ENCODE measurements around the gene FAM222B.

The FAM222B gene

DNA sequence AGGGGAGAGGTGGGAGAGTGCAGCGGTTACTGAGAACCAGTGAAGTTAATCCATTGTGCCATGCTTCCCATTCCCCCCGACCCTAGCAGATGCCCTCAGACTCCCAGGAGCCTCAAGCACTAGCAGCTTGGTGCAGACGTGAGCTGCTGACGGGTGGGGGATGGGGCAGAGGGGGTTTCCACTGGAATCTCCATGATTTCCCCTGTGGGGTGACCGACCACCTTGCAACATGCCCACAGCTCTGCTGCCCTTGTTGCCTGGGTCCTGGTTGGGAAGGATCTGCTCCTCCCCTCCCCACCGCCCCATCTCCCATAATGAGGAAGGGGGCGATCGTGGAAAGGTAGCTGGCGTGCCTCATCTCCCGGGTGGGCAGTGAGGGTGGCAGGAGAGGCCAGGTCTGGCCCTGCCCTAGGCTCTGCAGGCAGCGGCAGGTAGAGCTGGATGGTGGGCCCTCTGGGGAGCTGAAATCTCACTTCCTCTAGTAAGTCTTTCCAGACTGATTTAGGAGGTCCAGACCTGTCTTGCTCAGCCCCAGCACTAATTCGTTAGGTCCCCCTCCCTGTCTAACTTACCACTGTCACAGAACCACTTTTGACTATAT is 45.4 kb upstream of the FAM222B start:
- DNase-seq, result no peak
- TF ChIP-seq, protein P1, sequence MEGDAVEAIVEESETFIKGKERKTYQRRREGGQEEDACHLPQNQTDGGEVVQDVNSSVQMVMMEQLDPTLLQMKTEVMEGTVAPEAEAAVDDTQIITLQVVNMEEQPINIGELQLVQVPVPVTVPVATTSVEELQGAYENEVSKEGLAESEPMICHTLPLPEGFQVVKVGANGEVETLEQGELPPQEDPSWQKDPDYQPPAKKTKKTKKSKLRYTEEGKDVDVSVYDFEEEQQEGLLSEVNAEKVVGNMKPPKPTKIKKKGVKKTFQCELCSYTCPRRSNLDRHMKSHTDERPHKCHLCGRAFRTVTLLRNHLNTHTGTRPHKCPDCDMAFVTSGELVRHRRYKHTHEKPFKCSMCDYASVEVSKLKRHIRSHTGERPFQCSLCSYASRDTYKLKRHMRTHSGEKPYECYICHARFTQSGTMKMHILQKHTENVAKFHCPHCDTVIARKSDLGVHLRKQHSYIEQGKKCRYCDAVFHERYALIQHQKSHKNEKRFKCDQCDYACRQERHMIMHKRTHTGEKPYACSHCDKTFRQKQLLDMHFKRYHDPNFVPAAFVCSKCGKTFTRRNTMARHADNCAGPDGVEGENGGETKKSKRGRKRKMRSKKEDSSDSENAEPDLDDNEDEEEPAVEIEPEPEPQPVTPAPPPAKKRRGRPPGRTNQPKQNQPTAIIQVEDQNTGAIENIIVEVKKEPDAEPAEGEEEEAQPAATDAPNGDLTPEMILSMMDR (IDR thresholded peaks at IDR 0.05; ENCODE audit: low read depth, low read length), result no peak
- H3K27me3 ChIP-seq (ENCODE audit: insufficient read depth, low read depth, severe bottlenecking), result no peaks in the 10 kb centered on the region
- H3K4me3 ChIP-seq (ENCODE audit: low read depth, low read length), result no peak overlapping the region
- H3K36me3 ChIP-seq, result peaks cover 12% of the 10 kb centered on the region
- H3K27ac ChIP-seq, result no peak overlapping the region
- H3K9me3 ChIP-seq (ENCODE audit: severe bottlenecking), result no peaks in the 10 kb centered on the region

DNA sequence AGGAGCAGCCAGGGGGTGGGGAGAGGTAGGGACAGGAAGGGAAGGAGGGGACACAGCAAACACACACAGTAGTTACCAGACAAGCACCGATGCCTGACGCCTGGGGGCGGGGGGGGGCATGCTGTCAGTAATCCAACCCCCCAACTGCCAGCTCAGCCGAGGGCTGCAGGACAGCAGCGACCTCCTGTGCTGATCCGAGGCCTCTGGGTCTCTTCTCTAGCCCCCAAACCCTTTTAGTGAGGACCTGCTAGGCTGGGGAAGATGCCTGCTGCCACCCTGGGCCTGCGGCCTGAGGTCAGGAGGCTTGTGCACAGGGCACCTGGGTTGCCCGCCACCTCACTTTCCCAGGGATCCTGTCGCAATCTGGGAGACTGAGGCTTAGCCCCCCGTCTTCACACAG is 43.4 kb upstream of the FAM222B start:
- TF ChIP-seq, protein P1 (IDR thresholded peaks at IDR 0.05; ENCODE audit: low read depth, low read length), result no peak
- H3K36me3 ChIP-seq, result peaks cover 27% of the 10 kb centered on the region
- DNase-seq, result no peak
- no peak overlapping the region for H3K27ac ChIP-seq
- H3K4me3 ChIP-seq (ENCODE audit: low read depth, low read length), result no peak overlapping the region
- no peaks in the 10 kb centered on the region for H3K27me3 ChIP-seq (ENCODE audit: insufficient read depth, low read depth, severe bottlenecking)
- H3K9me3 ChIP-seq (ENCODE audit: severe bottlenecking), result no peaks in the 10 kb centered on the region

DNA sequence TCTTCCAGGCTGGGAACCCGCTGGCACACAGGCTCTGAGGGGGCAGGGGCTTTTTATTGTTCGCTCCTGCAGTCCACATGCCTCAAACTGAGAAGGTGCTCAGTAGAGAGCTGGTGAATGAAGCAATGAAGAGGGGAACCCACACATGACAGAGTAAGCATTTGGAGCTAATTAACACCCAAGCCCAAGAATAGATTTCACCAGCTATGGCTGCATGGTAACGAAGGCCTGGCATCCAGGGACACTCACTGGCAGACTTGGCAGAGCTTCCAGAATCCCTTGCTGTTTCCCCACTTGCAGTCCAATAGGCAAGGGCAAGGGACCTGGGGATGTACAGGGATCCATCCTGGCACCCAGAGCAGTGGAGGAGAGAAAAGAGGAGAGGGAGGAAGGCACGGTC is 42.8 kb upstream of the FAM222B start:
- no peaks in the 10 kb centered on the region for H3K27me3 ChIP-seq (ENCODE audit: insufficient read depth, low read depth, severe bottlenecking)
- TF ChIP-seq, protein P1 (IDR thresholded peaks at IDR 0.05; ENCODE audit: low read depth, low read length), result no peak
- H3K9me3 ChIP-seq (ENCODE audit: severe bottlenecking), result no peaks in the 10 kb centered on the region
- no peak for DNase-seq
- H3K4me3 ChIP-seq (ENCODE audit: low read depth, low read length), result no peak overlapping the region
- H3K36me3 ChIP-seq, result peaks cover 33% of the 10 kb centered on the region
- H3K27ac ChIP-seq, result no peak overlapping the region

DNA sequence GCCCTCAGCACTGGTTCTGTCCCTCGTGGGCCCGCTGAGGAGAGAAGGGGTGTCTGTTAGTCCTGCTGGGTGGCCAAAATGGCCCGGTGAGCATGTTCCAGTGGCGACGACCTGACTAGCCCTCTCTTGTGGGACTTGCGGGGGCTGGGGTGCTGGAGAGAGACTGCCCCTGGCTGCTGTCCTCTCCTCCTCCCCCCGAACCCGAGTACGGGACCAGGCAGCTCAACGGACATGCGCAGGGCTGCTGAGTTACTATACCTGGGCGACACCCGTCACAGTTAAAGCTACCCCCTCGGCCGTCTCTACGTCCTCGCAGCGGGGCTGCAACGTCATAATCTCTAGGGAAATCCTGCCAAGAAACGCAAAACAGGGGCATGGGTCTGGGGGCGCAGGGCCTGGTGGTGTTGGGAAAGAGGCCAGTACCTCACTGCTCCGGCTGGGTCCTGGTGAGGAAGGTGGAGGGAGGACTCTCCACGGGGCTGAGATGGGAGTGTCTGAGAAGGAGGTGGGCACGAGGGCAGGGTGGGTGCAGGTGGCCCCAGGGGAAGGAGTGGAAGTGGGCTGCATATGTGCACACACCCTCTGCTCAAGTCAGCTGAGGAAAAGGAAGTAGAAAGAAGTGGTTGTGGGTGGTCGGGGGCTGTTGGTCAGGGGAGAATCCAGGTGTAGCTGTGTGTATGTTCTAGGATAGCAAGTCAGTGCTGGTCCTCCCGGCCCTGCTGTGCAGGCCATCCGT is 41.5 kb upstream of the FAM222B start:
- Histone ChIP-seq H3K27ac (no peak overlapping the region), H3K9me3 (ENCODE audit: severe bottlenecking) (no peaks in the 10 kb centered on the region), H3K27me3 (ENCODE audit: insufficient read depth, low read depth, severe bottlenecking) (no peaks in the 10 kb centered on the region), H3K36me3 (peaks cover 44% of the 10 kb centered on the region), H3K4me3 (ENCODE audit: low read depth, low read length) (no peak overlapping the region)
- TF ChIP-seq, protein P1 (IDR thresholded peaks at IDR 0.05; ENCODE audit: low read depth, low read length), result no peak
- no peak for DNase-seq

DNA sequence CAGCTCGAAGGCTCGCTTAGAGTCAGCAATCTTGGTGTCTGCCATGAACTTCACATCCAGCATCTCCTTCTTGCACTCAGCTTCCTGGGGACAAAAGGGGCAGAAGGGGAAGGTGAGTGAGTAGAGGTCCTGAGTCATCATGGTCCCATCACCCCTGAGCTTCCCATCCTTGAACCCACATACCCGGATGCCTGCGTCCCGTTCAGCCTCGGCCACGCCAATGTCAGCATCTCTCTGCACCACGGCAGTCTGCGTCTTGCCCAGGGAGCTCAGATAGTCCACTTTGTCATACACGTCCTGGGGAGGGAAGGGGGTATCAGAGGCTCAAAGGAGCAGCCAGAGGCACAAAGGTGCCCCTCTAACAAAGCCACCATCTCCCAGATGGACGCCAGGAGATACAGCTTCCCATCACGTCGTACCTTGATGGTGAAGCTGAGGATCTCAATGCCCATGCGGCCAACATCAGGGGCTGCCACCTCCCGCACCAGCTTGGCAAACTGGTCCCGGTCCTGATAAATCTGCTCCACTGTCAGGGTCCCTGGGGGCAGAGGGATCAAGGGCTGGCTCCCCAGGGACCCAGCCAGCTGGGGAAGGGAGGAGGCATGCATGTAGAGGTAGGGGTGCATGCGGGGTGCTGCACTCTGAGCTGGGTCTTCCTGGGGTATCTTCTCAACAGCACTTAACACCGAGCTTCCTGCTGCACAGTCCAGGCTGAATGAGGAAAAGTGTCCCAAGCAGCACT is 39.7 kb upstream of the FAM222B start:
- Histone ChIP-seq H3K36me3 (peaks cover 52% of the 10 kb centered on the region), H3K27me3 (ENCODE audit: insufficient read depth, low read depth, severe bottlenecking) (no peaks in the 10 kb centered on the region), H3K4me3 (ENCODE audit: low read depth, low read length) (no peak overlapping the region), H3K27ac (no peak overlapping the region), H3K9me3 (ENCODE audit: severe bottlenecking) (no peaks in the 10 kb centered on the region)
- no peak for DNase-seq
- TF ChIP-seq, protein P1 (IDR thresholded peaks at IDR 0.05; ENCODE audit: low read depth, low read length), result no peak

Data from WERI-Rb-1 (cell line).